Liver (tissue), 9 donors: ENCODE data around the gene NOX3. TPM values are rescaled to one million over a fixed set of nuclear protein-coding genes. Genes with fewer than 3 reads are reported as not detected.

Experiments used
- DNase-seq: peaks from one replicate; pipeline ENCODE4 v3.0.0-alpha.2; 2017; ENCODE audit warnings: low spot score
- H3K27ac ChIP-seq, 2 donors: one replicate each; pipeline ENCODE4 v1.7.0; 2013; ENCODE audit warnings: inconsistent platforms in 2 of 2, low read length in 2 of 2, control low read depth in 1 of 2, low read depth in 1 of 2, mild to moderate bottlenecking in 1 of 2
- H3K27me3 ChIP-seq, 4 donors: one replicate each; pipeline versions ENCODE4 v1.6.1 to v1.7.0; 2013; ENCODE audit warnings: low read length in 3 of 4, inconsistent platforms in 1 of 4, mild to moderate bottlenecking in 1 of 4, moderate library complexity in 1 of 4; ENCODE audit not compliant: control insufficient read depth in 4 of 4, insufficient read depth in 4 of 4
- H3K36me3 ChIP-seq, 4 donors: one replicate each; pipeline versions ENCODE4 v1.6.1 to v1.7.0; 2013; ENCODE audit warnings: low read length in 3 of 4, mild to moderate bottlenecking in 3 of 4, low read depth in 1 of 4, moderate library complexity in 1 of 4; ENCODE audit not compliant: control insufficient read depth in 4 of 4, insufficient read depth in 3 of 4
- H3K4me1 ChIP-seq, 4 donors: one replicate each; pipeline versions ENCODE4 v1.6.1 to v1.7.0; 2013; ENCODE audit warnings: low read length in 3 of 4, mild to moderate bottlenecking in 3 of 4, moderate library complexity in 1 of 4; ENCODE audit not compliant: control insufficient read depth in 4 of 4, insufficient read depth in 4 of 4
- H3K4me3 ChIP-seq, 3 donors: one replicate each; pipeline versions ENCODE4 v1.6.1 to v1.7.0; 2013; ENCODE audit warnings: low read length in 3 of 3, control low read depth in 1 of 3, low read depth in 1 of 3, mild to moderate bottlenecking in 1 of 3
- H3K9ac ChIP-seq, 2 donors: one replicate each; pipeline ENCODE4 v1.7.0; 2013; ENCODE audit warnings: low read length in 2 of 2, mild to moderate bottlenecking in 2 of 2, moderate library complexity in 2 of 2, control low read depth in 1 of 2, low read depth in 1 of 2
- H3K9me3 ChIP-seq, 4 donors: one replicate each; pipeline versions ENCODE4 v1.6.1 to v1.7.0; 2013; ENCODE audit warnings: low read length in 3 of 4; ENCODE audit not compliant: control insufficient read depth in 4 of 4
- CTCF ChIP-seq: fragments of 150-350 bp; IDR thresholded peaks from 2 replicates; pipeline ENCODE4 v1.5.1; 2017; ENCODE audit warnings: improper control_type of control experiment, low read depth, low read length; ENCODE audit not compliant: missing input control
- EGR1 ChIP-seq, 2 donors: IDR thresholded peaks; 2 replicates each; pipeline ENCODE4 v1.6.1; 2016 to 2018; ENCODE audit warnings: antibody characterized with exemption in 2 of 2, low read depth in 2 of 2
- FOXA2 ChIP-seq: IDR thresholded peaks from 2 replicates; pipeline ENCODE4 v1.6.1; 2016; ENCODE audit warnings: antibody characterized with exemption
- GABPA ChIP-seq, 2 donors: IDR thresholded peaks in 1 of 2; conservative IDR thresholded peaks in 1 of 2; 2 replicates each; pipeline ENCODE4 v1.6.1; 2016; ENCODE audit warnings: antibody characterized with exemption in 2 of 2, mild to moderate bottlenecking in 1 of 2, moderate library complexity in 1 of 2
- HNF4A ChIP-seq, 2 donors: conservative IDR thresholded peaks; 2 replicates each; pipeline ENCODE4 v1.6.1; 2016; ENCODE audit warnings: antibody characterized with exemption in 2 of 2, mild to moderate bottlenecking in 2 of 2
- JUND ChIP-seq, 2 donors: IDR thresholded peaks; 2 replicates each; pipeline ENCODE4 v1.6.1; 2016; ENCODE audit warnings: antibody characterized with exemption in 2 of 2
- NR2F2 ChIP-seq: IDR thresholded peaks from 2 replicates; pipeline ENCODE4 v1.6.1; 2016; ENCODE audit warnings: antibody characterized with exemption
- RAD21 ChIP-seq, 2 donors: IDR thresholded peaks; 2 replicates each; pipeline ENCODE4 v1.6.1; 2016; ENCODE audit warnings: antibody characterized with exemption in 2 of 2, mild to moderate bottlenecking in 2 of 2
- RXRA ChIP-seq, 2 donors: IDR thresholded peaks; 2 replicates each; pipeline ENCODE4 v1.6.1; 2017 to 2018; ENCODE audit warnings: antibody characterized with exemption in 2 of 2, mild to moderate bottlenecking in 1 of 2
- SP1 ChIP-seq: IDR thresholded peaks from 2 replicates; pipeline ENCODE4 v1.6.1; 2018; ENCODE audit warnings: antibody characterized with exemption, mild to moderate bottlenecking
- TAF1 ChIP-seq: conservative IDR thresholded peaks from 2 replicates; pipeline ENCODE4 v1.6.1; 2016; ENCODE audit warnings: antibody characterized with exemption, mild to moderate bottlenecking
- YY1 ChIP-seq: IDR thresholded peaks from 2 replicates; pipeline ENCODE4 v1.6.1; 2016; ENCODE audit warnings: antibody characterized with exemption, mild to moderate bottlenecking
- WGBS: extraction: QIAGEN DNeasy Blood & Tissue Kit; methylation state at CpG from one replicate; pipeline ENCODE4 v1.1.7; 2013; 5-methylcytosine and 5-hydroxymethylcytosine counted together
- polyA plus RNA-seq, 2 donors: library from polyadenylated mRNA; stranded (reverse) in 1 of 2; unstranded in 1 of 2; fragments of 200-250 nt in 1 of 2; fragments of >200 nt in 1 of 2; fragmentation: Nextera tagmentation in 1 of 2; extraction: Ambion mirVana in 1 of 2; gene quantifications; one replicate each; pipeline versions ENCODE4 v1.2.1 to v1.2.3, GENCODE V29; 2013 to 2015
- total RNA-seq, 2 donors: library from RNA; depleted of rRNA; stranded (reverse); fragments of >200 nt; gene quantifications; one replicate each; pipeline ENCODE4 v1.2.3, GENCODE V29; 2014
- TF ChIP-seq, protein P1 (sequence below): IDR thresholded peaks from 2 replicates; pipeline ENCODE4 v1.6.1; 2016; ENCODE audit warnings: antibody characterized with exemption
- TF ChIP-seq, protein P2 (sequence below): IDR thresholded peaks from 2 replicates; pipeline ENCODE4 v1.6.1; 2016; ENCODE audit warnings: antibody characterized with exemption, mild to moderate bottlenecking
- TF ChIP-seq, protein P3 (sequence below): IDR thresholded peaks from 2 replicates; pipeline ENCODE4 v1.6.1; 2016; ENCODE audit warnings: antibody characterized with exemption
- donor health status: healthy.
- donor health status: healthy.
- donor health status: healthy.
- donor health status: healthy.
- donor health status: healthy.

The NOX3 gene
- total and polyA plus RNA-seq, 4 donors: not detected

DNA sequence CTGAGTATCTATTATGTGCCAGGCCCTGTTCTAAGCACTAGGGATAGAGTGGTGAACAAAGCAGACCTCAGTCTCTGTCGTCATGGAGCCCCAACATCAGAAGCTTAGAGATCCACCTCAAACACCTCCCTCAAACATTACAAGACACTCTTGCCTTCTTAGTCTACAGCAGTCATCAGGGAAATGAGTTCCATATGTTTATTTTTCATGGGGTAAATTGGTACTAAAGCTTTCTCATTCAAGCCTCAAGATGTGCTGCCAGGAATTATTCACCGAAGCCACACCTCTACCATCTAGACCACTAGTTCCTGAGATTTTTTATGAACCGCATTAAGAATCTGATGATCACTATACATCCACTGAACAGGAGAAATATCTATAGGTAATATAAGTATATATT is 82.4 kb downstream of the NOX3 start:
- WGBS: 92% methylated on average over 3 of the region's 3 CpGs
- Histone ChIP-seq H3K36me3 (no peaks in the 10 kb centered on the region), H3K9me3 (no peaks in the 10 kb centered on the region), H3K27ac (no peak overlapping the region), H3K4me3 (no peak overlapping the region), H3K9ac (no peak overlapping the region), H3K4me1 (peaks cover 0 to 5% (median 2%) of the 10 kb centered on the region in 4 donors), H3K27me3 (no peaks in the 10 kb centered on the region)
- no peak for DNase-seq
- TF ChIP-seq SP1: no peak
- TF ChIP-seq JUND (IDR thresholded peaks at IDR 0.05): no peak
- TF ChIP-seq CTCF: no peak
- TF ChIP-seq, protein P1, sequence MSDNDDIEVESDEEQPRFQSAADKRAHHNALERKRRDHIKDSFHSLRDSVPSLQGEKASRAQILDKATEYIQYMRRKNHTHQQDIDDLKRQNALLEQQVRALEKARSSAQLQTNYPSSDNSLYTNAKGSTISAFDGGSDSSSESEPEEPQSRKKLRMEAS: no peak
- no peak for TF ChIP-seq NR2F2
- no peak for TF ChIP-seq GABPA (IDR thresholded peaks at IDR 0.05 in 1 of 2, conservative IDR thresholded peaks at IDR 0.05 in 1 of 2)
- no peak for TF ChIP-seq EGR1 (IDR thresholded peaks at IDR 0.05; ENCODE audit: low read depth in 2 of 2)
- TF ChIP-seq, protein P2, sequence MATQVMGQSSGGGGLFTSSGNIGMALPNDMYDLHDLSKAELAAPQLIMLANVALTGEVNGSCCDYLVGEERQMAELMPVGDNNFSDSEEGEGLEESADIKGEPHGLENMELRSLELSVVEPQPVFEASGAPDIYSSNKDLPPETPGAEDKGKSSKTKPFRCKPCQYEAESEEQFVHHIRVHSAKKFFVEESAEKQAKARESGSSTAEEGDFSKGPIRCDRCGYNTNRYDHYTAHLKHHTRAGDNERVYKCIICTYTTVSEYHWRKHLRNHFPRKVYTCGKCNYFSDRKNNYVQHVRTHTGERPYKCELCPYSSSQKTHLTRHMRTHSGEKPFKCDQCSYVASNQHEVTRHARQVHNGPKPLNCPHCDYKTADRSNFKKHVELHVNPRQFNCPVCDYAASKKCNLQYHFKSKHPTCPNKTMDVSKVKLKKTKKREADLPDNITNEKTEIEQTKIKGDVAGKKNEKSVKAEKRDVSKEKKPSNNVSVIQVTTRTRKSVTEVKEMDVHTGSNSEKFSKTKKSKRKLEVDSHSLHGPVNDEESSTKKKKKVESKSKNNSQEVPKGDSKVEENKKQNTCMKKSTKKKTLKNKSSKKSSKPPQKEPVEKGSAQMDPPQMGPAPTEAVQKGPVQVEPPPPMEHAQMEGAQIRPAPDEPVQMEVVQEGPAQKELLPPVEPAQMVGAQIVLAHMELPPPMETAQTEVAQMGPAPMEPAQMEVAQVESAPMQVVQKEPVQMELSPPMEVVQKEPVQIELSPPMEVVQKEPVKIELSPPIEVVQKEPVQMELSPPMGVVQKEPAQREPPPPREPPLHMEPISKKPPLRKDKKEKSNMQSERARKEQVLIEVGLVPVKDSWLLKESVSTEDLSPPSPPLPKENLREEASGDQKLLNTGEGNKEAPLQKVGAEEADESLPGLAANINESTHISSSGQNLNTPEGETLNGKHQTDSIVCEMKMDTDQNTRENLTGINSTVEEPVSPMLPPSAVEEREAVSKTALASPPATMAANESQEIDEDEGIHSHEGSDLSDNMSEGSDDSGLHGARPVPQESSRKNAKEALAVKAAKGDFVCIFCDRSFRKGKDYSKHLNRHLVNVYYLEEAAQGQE: no peak
- TF ChIP-seq TAF1: no peak
- TF ChIP-seq RXRA (IDR thresholded peaks at IDR 0.05): no peak
- TF ChIP-seq FOXA2: no peak
- TF ChIP-seq HNF4A (conservative IDR thresholded peaks at IDR 0.05): no peak
- no peak for TF ChIP-seq RAD21 (IDR thresholded peaks at IDR 0.05)

DNA sequence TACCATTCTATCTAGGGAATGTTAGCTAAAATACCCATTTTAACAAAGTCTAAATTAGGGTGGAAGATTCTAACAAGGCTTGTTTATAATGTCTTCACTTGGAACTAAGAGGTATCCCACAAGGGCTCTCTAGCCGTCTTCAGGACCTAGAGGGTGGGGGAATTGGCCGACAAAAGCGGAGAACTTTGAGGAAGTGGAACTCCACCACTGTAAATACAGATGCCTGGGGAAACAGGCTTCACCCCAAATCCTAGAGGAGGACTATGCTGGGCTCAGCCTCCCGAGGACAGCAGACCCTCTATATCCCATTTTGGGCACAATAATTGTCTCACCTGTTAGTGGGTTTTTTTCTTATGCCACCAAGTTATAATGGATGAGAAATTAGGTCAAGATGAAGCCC is 83.4 kb downstream of the NOX3 start:
- no peak overlapping the region for H3K9ac ChIP-seq
- H3K36me3 ChIP-seq: no peaks in the 10 kb centered on the region
- no peak overlapping the region for H3K4me3 ChIP-seq
- H3K9me3 ChIP-seq: no peaks in the 10 kb centered on the region
- TF ChIP-seq, protein P2: no peak
- TF ChIP-seq YY1: no peak
- TF ChIP-seq, protein P3, sequence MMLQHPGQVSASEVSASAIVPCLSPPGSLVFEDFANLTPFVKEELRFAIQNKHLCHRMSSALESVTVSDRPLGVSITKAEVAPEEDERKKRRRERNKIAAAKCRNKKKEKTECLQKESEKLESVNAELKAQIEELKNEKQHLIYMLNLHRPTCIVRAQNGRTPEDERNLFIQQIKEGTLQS: no peak
- H3K4me1 ChIP-seq: peaks cover 0 to 5% (median 2%) of the 10 kb centered on the region in 4 donors
- no peak overlapping the region for H3K27ac ChIP-seq
- DNase-seq: no peak
- 81% methylated on average over 4 of the region's 4 CpGs for WGBS
- no peaks in the 10 kb centered on the region for H3K27me3 ChIP-seq
